GM12878 (cell line): ENCODE measurements around the gene EIF2A. TPM values are rescaled to one million over a fixed set of nuclear protein-coding genes. Genes with fewer than 3 reads are reported as not detected.

Experiments used
- BACH1 ChIP-seq: fragments of 450-650 bp; IDR thresholded peaks from 2 replicates; pipeline ENCODE4 v1.6.1; 2017; ENCODE audit warnings: mild to moderate bottlenecking, borderline replicate concordance
- CBX5 ChIP-seq: sonication (generic); IDR thresholded peaks from 2 replicates; pipeline ENCODE4 v1.6.1; 2016; ENCODE audit warnings: low read depth, moderate library complexity, mild to moderate bottlenecking, inconsistent platforms
- FOXM1 ChIP-seq: IDR thresholded peaks from 2 replicates; pipeline ENCODE4 v1.6.1; 2012; ENCODE audit warnings: low read depth, mild to moderate bottlenecking, inconsistent platforms, low read length, moderate library complexity
- GABPA ChIP-seq: IDR thresholded peaks from 2 replicates; pipeline ENCODE4 v1.6.1; 2014; ENCODE audit warnings: antibody characterized with exemption, low read depth, mild to moderate bottlenecking, inconsistent platforms
- MEF2A ChIP-seq: IDR thresholded peaks from 2 replicates; pipeline ENCODE4 v1.6.1; 2011; ENCODE audit warnings: low read depth, mild to moderate bottlenecking, low read length, moderate library complexity; ENCODE audit not compliant: insufficient read depth
- NR2C1 ChIP-seq: fragments of 450-650 bp; IDR thresholded peaks from 2 replicates; pipeline ENCODE4 v1.6.1; 2017; ENCODE audit warnings: antibody characterized with exemption, mild to moderate bottlenecking, moderate library complexity
- RB1 ChIP-seq: fragments of 450-650 bp; formaldehyde crosslinking; IDR thresholded peaks from 2 replicates; pipeline ENCODE4 v1.6.1; 2017; ENCODE audit warnings: mild to moderate bottlenecking, borderline replicate concordance
- SPI1 ChIP-seq: IDR thresholded peaks from 2 replicates; pipeline ENCODE4 v1.6.1; 2011; ENCODE audit warnings: low read depth, mild to moderate bottlenecking, low read length, moderate library complexity, borderline replicate concordance; ENCODE audit not compliant: insufficient read depth
- STAT3 ChIP-seq: IDR thresholded peaks from 2 replicates; pipeline ENCODE4 v1.6.1; 2011; ENCODE audit warnings: low read depth, low read length, improper control_type of control experiment
- SUPT20H ChIP-seq: IDR thresholded peaks from 2 replicates; pipeline ENCODE4 v1.6.1; 2011; ENCODE audit warnings: low read depth, mild to moderate bottlenecking, low read length, moderate library complexity, borderline replicate concordance; ENCODE audit not compliant: control insufficient read depth
- SUZ12 ChIP-seq: fragments of 200-600 bp; sonication (generic); IDR thresholded peaks from one replicate; pipeline ENCODE4 v1.6.1; 2018; ENCODE audit warnings: antibody characterized with exemption, mild to moderate bottlenecking; ENCODE audit not compliant: unreplicated experiment
- TCF12 ChIP-seq: IDR thresholded peaks from 2 replicates; pipeline ENCODE4 v1.6.1; 2011; ENCODE audit warnings: low read depth, mild to moderate bottlenecking, low read length
- polyA plus RNA-seq, 11 experiments: library from polyadenylated mRNA; depleted of rRNA in 4 of 11; unstranded in 6 of 11; stranded (reverse) in 5 of 11; fragments of >200 nt; fragmentation: Nextera tagmentation in 4 of 11; fragmentation: Illumina TruSeq in 1 of 11; extraction: Ambion mirVana in 4 of 11; extraction: Trizol in 1 of 11; gene quantifications; 1 replicate in 1 of 11; 2 replicates in 10 of 11; pipeline versions ENCODE4 v1.2.1 to v1.2.3, GENCODE V29; 2011 to 2016; ENCODE audit warnings: inconsistent platforms in 2 of 11, missing spikeins in 2 of 11, low read depth in 1 of 11
- total RNA-seq, 4 experiments: library from RNA; depleted of rRNA in 3 of 4; stranded (reverse); fragments of >200 nt in 3 of 4; fragmentation: Illumina TruSeq in 1 of 4; extraction: Trizol in 1 of 4; gene quantifications; 2 replicates each; pipeline versions ENCODE4 v1.2.1 to v1.2.3, GENCODE V29; 2013 to 2021
- TF ChIP-seq, protein P1 (sequence below): fragments of 450-650 bp; IDR thresholded peaks from 2 replicates; pipeline ENCODE4 v1.6.1; 2017; ENCODE audit warnings: mild to moderate bottlenecking, moderate library complexity
- TF ChIP-seq, protein P2 (sequence below): fragments of 450-650 bp; IDR thresholded peaks from 2 replicates; pipeline ENCODE4 v1.6.1; 2016; ENCODE audit warnings: mild to moderate bottlenecking
- TF ChIP-seq, protein P3 (sequence below): fragments of 450-650 bp; conservative IDR thresholded peaks from 2 replicates; pipeline ENCODE4 v1.6.1; 2017; ENCODE audit warnings: mild to moderate bottlenecking, moderate library complexity
- TF ChIP-seq, protein P4 (sequence below): fragments of 450-650 bp; IDR thresholded peaks from 2 replicates; pipeline ENCODE4 v1.6.1; 2017; ENCODE audit warnings: low read depth, mild to moderate bottlenecking, moderate library complexity

Gene EIF2A
- total and polyA plus RNA-seq, 10 of the 15 experiments (the other 5 are each of a cell fraction or from before 2014, with no cell fraction given), result 85.4 to 211 (median 136) TPM

DNA sequence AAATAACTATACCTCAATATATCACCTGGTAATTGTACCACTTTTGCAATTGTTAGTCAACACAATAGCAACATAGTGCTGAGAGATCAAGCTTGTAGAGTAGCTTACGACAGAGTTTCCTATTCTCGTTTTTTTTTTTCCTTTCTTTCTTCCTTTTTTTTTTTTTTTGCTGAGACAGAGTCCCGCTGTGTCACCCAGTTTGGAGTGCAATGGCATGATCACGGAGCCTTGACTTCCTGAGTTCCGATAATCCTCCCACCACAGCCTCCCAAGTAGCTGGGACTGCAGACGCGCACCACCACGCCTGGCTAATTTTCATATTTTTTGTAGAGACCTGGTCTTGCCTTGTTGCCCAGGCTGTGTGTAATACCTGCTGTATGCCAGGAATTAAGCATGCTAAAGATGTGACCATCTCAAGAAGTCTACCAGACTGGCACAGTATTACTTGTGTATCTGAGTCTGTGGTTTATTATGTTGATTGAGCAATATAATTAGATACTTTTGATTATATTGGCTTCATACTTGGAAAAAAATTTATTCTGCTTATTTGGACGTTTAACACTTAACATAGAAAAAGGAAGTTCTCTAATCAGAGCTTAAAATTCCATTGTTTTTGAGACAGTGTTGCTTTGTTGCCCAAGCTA, 59.5 kb downstream of the EIF2A start (continued):
- TF ChIP-seq, protein P1, sequence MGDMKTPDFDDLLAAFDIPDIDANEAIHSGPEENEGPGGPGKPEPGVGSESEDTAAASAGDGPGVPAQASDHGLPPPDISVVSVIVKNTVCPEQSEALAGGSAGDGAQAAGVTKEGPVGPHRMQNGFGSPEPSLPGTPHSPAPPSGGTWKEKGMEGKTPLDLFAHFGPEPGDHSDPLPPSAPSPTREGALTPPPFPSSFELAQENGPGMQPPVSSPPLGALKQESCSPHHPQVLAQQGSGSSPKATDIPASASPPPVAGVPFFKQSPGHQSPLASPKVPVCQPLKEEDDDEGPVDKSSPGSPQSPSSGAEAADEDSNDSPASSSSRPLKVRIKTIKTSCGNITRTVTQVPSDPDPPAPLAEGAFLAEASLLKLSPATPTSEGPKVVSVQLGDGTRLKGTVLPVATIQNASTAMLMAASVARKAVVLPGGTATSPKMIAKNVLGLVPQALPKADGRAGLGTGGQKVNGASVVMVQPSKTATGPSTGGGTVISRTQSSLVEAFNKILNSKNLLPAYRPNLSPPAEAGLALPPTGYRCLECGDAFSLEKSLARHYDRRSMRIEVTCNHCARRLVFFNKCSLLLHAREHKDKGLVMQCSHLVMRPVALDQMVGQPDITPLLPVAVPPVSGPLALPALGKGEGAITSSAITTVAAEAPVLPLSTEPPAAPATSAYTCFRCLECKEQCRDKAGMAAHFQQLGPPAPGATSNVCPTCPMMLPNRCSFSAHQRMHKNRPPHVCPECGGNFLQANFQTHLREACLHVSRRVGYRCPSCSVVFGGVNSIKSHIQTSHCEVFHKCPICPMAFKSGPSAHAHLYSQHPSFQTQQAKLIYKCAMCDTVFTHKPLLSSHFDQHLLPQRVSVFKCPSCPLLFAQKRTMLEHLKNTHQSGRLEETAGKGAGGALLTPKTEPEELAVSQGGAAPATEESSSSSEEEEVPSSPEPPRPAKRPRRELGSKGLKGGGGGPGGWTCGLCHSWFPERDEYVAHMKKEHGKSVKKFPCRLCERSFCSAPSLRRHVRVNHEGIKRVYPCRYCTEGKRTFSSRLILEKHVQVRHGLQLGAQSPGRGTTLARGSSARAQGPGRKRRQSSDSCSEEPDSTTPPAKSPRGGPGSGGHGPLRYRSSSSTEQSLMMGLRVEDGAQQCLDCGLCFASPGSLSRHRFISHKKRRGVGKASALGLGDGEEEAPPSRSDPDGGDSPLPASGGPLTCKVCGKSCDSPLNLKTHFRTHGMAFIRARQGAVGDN, result no peak
- TF ChIP-seq, protein P2, sequence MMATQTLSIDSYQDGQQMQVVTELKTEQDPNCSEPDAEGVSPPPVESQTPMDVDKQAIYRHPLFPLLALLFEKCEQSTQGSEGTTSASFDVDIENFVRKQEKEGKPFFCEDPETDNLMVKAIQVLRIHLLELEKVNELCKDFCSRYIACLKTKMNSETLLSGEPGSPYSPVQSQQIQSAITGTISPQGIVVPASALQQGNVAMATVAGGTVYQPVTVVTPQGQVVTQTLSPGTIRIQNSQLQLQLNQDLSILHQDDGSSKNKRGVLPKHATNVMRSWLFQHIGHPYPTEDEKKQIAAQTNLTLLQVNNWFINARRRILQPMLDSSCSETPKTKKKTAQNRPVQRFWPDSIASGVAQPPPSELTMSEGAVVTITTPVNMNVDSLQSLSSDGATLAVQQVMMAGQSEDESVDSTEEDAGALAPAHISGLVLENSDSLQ, result no peak
- TF ChIP-seq SUZ12 (no peak), SPI1 (no peak), MEF2A (no peak), TCF12 (no peak), FOXM1 (no peak), GABPA (no peak), NR2C1 (no peak), SUPT20H (no peak), RB1 (no peak), CBX5 (0 out of 2 replicates have a peak, but pooled peaks have one; percentile 4), BACH1 (no peak), STAT3 (no peak)
- TF ChIP-seq, protein P3, sequence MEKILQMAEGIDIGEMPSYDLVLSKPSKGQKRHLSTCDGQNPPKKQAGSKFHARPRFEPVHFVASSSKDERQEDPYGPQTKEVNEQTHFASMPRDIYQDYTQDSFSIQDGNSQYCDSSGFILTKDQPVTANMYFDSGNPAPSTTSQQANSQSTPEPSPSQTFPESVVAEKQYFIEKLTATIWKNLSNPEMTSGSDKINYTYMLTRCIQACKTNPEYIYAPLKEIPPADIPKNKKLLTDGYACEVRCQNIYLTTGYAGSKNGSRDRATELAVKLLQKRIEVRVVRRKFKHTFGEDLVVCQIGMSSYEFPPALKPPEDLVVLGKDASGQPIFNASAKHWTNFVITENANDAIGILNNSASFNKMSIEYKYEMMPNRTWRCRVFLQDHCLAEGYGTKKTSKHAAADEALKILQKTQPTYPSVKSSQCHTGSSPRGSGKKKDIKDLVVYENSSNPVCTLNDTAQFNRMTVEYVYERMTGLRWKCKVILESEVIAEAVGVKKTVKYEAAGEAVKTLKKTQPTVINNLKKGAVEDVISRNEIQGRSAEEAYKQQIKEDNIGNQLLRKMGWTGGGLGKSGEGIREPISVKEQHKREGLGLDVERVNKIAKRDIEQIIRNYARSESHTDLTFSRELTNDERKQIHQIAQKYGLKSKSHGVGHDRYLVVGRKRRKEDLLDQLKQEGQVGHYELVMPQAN, result 0 out of 2 replicates have a peak, but pooled peaks have one; percentile 26
- TF ChIP-seq, protein P4, sequence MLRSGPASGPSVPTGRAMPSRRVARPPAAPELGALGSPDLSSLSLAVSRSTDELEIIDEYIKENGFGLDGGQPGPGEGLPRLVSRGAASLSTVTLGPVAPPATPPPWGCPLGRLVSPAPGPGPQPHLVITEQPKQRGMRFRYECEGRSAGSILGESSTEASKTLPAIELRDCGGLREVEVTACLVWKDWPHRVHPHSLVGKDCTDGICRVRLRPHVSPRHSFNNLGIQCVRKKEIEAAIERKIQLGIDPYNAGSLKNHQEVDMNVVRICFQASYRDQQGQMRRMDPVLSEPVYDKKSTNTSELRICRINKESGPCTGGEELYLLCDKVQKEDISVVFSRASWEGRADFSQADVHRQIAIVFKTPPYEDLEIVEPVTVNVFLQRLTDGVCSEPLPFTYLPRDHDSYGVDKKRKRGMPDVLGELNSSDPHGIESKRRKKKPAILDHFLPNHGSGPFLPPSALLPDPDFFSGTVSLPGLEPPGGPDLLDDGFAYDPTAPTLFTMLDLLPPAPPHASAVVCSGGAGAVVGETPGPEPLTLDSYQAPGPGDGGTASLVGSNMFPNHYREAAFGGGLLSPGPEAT, result no peak
